ENCODE results near the gene ADGRV1.
A peak's percentile ranks its signal among the peaks of the same experiment; 100 is the strongest.

Gene ADGRV1

DNA sequence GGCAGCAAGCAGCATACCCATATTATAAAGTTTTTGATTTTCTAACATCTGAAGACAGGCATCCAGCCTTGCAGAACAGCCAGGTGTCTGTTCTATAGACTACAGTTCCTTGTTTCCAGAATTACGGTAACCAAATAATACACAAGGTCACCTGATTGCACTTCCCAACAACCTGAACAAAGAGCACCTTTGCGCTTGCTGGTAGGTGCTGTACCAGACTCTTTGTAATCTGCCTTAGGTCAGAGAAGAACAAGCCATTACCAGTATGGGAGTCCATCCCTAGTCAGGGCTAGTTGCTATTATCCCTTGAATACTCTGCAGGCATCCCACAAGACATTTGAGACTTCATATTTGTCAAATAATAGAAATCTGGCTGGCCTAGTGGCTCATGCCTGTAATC lies 568.3 kb downstream of the ADGRV1 start:
- Mint-ChIP-seq H3K36me3 (ENCODE audit: low read depth) (no peaks in the 10 kb centered on the region), H3K4me3 (no peak overlapping the region), H3K9me3 (no peaks in the 10 kb centered on the region), H3K4me1 (peaks cover 48% of the 10 kb centered on the region), H3K27ac (peak overlapping the region in 2 of 3 experiments; percentile 18 to 22), H3K27me3 (ENCODE audit: low read depth) (no peaks in the 10 kb centered on the region)
- TF ChIP-seq, protein P1, sequence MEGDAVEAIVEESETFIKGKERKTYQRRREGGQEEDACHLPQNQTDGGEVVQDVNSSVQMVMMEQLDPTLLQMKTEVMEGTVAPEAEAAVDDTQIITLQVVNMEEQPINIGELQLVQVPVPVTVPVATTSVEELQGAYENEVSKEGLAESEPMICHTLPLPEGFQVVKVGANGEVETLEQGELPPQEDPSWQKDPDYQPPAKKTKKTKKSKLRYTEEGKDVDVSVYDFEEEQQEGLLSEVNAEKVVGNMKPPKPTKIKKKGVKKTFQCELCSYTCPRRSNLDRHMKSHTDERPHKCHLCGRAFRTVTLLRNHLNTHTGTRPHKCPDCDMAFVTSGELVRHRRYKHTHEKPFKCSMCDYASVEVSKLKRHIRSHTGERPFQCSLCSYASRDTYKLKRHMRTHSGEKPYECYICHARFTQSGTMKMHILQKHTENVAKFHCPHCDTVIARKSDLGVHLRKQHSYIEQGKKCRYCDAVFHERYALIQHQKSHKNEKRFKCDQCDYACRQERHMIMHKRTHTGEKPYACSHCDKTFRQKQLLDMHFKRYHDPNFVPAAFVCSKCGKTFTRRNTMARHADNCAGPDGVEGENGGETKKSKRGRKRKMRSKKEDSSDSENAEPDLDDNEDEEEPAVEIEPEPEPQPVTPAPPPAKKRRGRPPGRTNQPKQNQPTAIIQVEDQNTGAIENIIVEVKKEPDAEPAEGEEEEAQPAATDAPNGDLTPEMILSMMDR (IDR thresholded peaks at IDR 0.05; ENCODE audit: unreplicated experiment in 3 of 3): no peak

- Mint-ChIP-seq H3K9me3 (no peaks in the 10 kb centered on the region), H3K27me3 (ENCODE audit: low read depth) (no peaks in the 10 kb centered on the region), H3K4me3 (no peak overlapping the region), H3K36me3 (ENCODE audit: low read depth) (no peaks in the 10 kb centered on the region), H3K4me1 (peaks cover 48% of the 10 kb centered on the region), H3K27ac (peak overlapping the region; percentile 9 to 71 (median 22))
- TF ChIP-seq, protein P1 (IDR thresholded peaks at IDR 0.05; ENCODE audit: unreplicated experiment in 3 of 3): no peak
These were observed 569.0 kb downstream of the ADGRV1 start for GRCh38 chr5:91127456-91128081.

GRCh38 chr5:91128604-91129003 lies 570.0 kb downstream of the ADGRV1 start:
- Mint-ChIP-seq H3K27me3 (ENCODE audit: low read depth) (no peaks in the 10 kb centered on the region), H3K36me3 (ENCODE audit: low read depth) (no peaks in the 10 kb centered on the region), H3K4me1 (peaks cover 47% of the 10 kb centered on the region), H3K27ac (peak overlapping the region in 2 of 3 experiments; percentile 22 to 50), H3K4me3 (no peak overlapping the region), H3K9me3 (no peaks in the 10 kb centered on the region)
- TF ChIP-seq, protein P1 (IDR thresholded peaks at IDR 0.05; ENCODE audit: unreplicated experiment in 3 of 3): no peak

DNA sequence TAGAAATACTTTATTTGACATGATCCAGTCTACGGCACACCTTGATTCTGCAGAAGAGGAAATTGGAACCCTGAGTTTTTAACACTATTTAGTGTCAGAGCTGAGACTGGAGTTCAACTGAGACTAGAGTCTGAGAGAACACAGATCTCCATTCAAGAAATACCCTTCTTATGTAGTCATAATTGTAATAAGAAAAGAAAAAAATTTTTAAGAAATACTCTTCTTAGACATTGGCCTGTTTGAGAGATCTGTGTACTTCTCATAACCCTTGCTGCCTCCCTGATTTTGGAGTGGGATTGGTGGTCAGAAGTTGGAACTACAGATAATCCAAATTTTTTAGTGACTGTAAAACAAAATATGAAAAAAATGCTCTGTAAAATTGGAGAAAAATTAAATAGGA lies 571.2 kb downstream of the ADGRV1 start:
- Mint-ChIP-seq H3K4me3 (no peak overlapping the region), H3K27ac (no peak overlapping the region), H3K4me1 (peaks cover 43% of the 10 kb centered on the region), H3K9me3 (no peaks in the 10 kb centered on the region), H3K27me3 (ENCODE audit: low read depth) (no peaks in the 10 kb centered on the region), H3K36me3 (ENCODE audit: low read depth) (no peaks in the 10 kb centered on the region)
- TF ChIP-seq, protein P1 (IDR thresholded peaks at IDR 0.05; ENCODE audit: unreplicated experiment in 3 of 3): no peak

DNA sequence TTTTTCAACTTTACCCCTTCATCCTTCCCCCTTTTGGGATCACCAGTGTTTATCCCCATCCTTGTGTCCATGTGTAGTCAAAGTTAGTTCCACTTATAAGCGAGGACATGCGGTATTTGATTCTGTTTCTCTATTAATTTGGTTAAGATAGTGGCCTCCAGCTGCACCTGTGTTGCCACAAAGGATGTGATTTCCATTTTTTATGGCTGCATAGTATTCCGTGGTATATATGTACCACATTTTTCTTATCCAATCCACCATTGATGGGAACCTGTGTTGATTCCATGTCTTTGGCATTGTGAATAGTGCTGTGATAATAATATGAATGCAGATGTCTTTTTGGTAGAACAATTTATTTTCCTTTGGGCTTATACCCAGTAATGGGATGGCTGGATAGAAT lies 572.2 kb downstream of the ADGRV1 start:
- TF ChIP-seq, protein P1 (IDR thresholded peaks at IDR 0.05; ENCODE audit: unreplicated experiment in 3 of 3): no peak
- Mint-ChIP-seq H3K27ac (no peak overlapping the region), H3K36me3 (ENCODE audit: low read depth) (no peaks in the 10 kb centered on the region), H3K9me3 (no peaks in the 10 kb centered on the region), H3K4me3 (no peak overlapping the region), H3K27me3 (ENCODE audit: low read depth) (no peaks in the 10 kb centered on the region), H3K4me1 (peaks cover 34% of the 10 kb centered on the region)

DNA sequence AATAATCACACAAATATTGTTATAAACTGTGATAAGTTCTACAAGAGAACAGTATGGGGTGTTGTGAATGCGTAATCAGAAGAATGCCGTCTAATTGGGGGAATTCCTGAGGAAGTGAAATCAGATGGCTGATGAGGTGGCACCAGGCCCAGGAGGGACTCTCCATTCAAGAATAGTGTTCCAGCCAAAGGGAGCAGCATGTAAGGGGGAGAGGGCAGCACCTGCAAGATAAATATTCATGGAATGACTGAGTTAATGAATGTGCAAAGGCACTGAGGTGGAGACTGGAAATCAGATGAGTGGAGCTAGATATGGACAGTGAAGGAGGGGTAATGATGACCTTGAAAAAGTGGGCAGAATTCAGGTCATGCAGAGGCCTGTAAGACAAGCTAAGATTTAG lies 574.0 kb downstream of the ADGRV1 start:
- Mint-ChIP-seq H3K27ac (no peak overlapping the region), H3K4me1 (peaks cover 18% of the 10 kb centered on the region), H3K4me3 (no peak overlapping the region), H3K36me3 (ENCODE audit: low read depth) (no peaks in the 10 kb centered on the region), H3K27me3 (ENCODE audit: low read depth) (no peaks in the 10 kb centered on the region), H3K9me3 (no peaks in the 10 kb centered on the region)
- TF ChIP-seq, protein P1 (IDR thresholded peaks at IDR 0.05; ENCODE audit: unreplicated experiment in 3 of 3): no peak
